Cerebellar nuclear complex (tissue), 1 donor: Measurements from ENCODE around the gene BTG1.
"Not testable (repeated sequence)": the region's sequence is repeated elsewhere in the genome, so short reads cannot be mapped to it uniquely, and the experiment has no call there.

Experiments
- DNase-seq, 2 experiments: peaks; one replicate each; lab custom pipeline; 2025; lab: John Stamatoyannopoulos, UW

Gene BTG1

GRCh38 chr12:92149563-92149962 is 3.9 kb upstream of the BTG1 start:
- no peak for DNase-seq

GRCh38 chr12:92147491-92147890 is 1.8 kb upstream of the BTG1 start:
- no peak for DNase-seq

GRCh38 chr12:92146497-92147224 is 1.0 kb upstream of the BTG1 start:
- DNase-seq: no peak

- no peak for DNase-seq
Observed at GRCh38 chr12:92145481-92145730, 240 bp downstream of the BTG1 start.

- no peak for DNase-seq
Observed at GRCh38 chr12:92144631-92145480, 790 bp downstream of the BTG1 start.

GRCh38 chr12:92143686-92144630 is 1.7 kb downstream of the BTG1 start:
- DNase-seq: peak in 1 of 2 experiments; percentile 21

- DNase-seq: no peak
Observed at GRCh38 chr12:92143258-92143657, 2.4 kb downstream of the BTG1 start.

GRCh38 chr12:92142251-92142926 is 3.3 kb downstream of the BTG1 start:
- DNase-seq: no peak

- no peak for DNase-seq
Observed at GRCh38 chr12:92141591-92142121, 4.0 kb downstream of the BTG1 start.

- no peak for DNase-seq
Observed at GRCh38 chr12:92140896-92141536, 4.6 kb downstream of the BTG1 start.

GRCh38 chr12:92140156-92140555 is 5.5 kb downstream of the BTG1 start:
- no peak for DNase-seq

- no peak for DNase-seq
Observed at GRCh38 chr12:92139634-92140150, 6.0 kb downstream of the BTG1 start.

- DNase-seq: no peak
Observed at GRCh38 chr12:92138626-92139025, 7.0 kb downstream of the BTG1 start.

GRCh38 chr12:92138144-92138543 is 7.5 kb downstream of the BTG1 start:
- DNase-seq: no peak

- no peak for DNase-seq
Observed at GRCh38 chr12:92136965-92137721, 8.5 kb downstream of the BTG1 start.

GRCh38 chr12:92136026-92136730 is 9.5 kb downstream of the BTG1 start:
- DNase-seq: no peak

- DNase-seq: not testable (repeated sequence)
Observed at GRCh38 chr12:92135541-92135940, 10.1 kb downstream of the BTG1 start.

GRCh38 chr12:92134638-92135274 is 10.9 kb downstream of the BTG1 start:
- DNase-seq: no peak
